MCF 10A (cell line): ENCODE data around the gene HEPACAM. TPM values are rescaled to one million over a fixed set of nuclear protein-coding genes. Genes with fewer than 3 reads are reported as not detected.

Experiments used
- BruUV-seq: library from RNA; stranded (reverse); fragments of 400-500 nt; replicated peaks from 2 replicates; lab custom pipeline; 2021; lab: Mats Ljungman, UMichigan
- CTCF ChIA-PET: fragments of 300-600 bp; sonication (Branson Sonifier 250); formaldehyde crosslinking; extraction: SDS; loops from one replicate; lab custom pipeline; 2021; ENCODE audit warnings: antibody characterized with exemption, inconsistent platforms; lab: Yijun Ruan, JAX
- POLR2A ChIA-PET: fragments of 300-600, 350-650 bp; sonication (Branson Sonifier 250); formaldehyde crosslinking; extraction: SDS; loops from one replicate; lab custom pipeline; 2020; ENCODE audit warnings: antibody characterized with exemption, inconsistent platforms; lab: Yijun Ruan, JAX
- DNase-seq: peaks from one replicate; pipeline ENCODE4 v3.0.0-alpha.2; 2018; ENCODE audit not compliant: unreplicated experiment
- H3K27ac Mint-ChIP-seq: one replicate; pipeline ENCODE4 v1.8.0; 2022; ENCODE audit warnings: mild to moderate bottlenecking, low read depth, mixed read lengths; ENCODE audit not compliant: unreplicated experiment
- H3K27me3 Mint-ChIP-seq: one replicate; pipeline ENCODE4 v1.8.0; 2022; ENCODE audit warnings: mixed read lengths; ENCODE audit not compliant: insufficient read depth, unreplicated experiment
- H3K36me3 Mint-ChIP-seq: one replicate; pipeline ENCODE4 v1.8.0; 2022; ENCODE audit warnings: mild to moderate bottlenecking, moderate library complexity, mixed read lengths; ENCODE audit not compliant: insufficient read depth, unreplicated experiment
- H3K4me1 Mint-ChIP-seq: one replicate; pipeline ENCODE4 v1.8.0; 2022; ENCODE audit warnings: mixed read lengths; ENCODE audit not compliant: insufficient read depth, unreplicated experiment
- H3K4me3 Mint-ChIP-seq: one replicate; pipeline ENCODE4 v1.8.0; 2022; ENCODE audit warnings: mild to moderate bottlenecking, moderate library complexity, mixed read lengths; ENCODE audit not compliant: unreplicated experiment
- H3K9me3 Mint-ChIP-seq: one replicate; pipeline ENCODE4 v1.8.0; 2022; ENCODE audit warnings: mixed read lengths; ENCODE audit not compliant: unreplicated experiment
- intact Hi-C: fragments of 100-400 bp; cut with micrococcal nuclease; formaldehyde crosslinking; loops from 2 replicates; pipeline ENCODE4 v1.14.1; 2022
- total RNA-seq: library from RNA; stranded (reverse); gene quantifications from 2 replicates; pipeline ENCODE4 v1.2.3, GENCODE V29; 2022
- TF ChIP-seq, protein P1 (sequence below): fragments of 200-600 bp; IDR thresholded peaks from one replicate; pipeline ENCODE4 v1.8.0; 2022; ENCODE audit warnings: antibody characterized with exemption, mild to moderate bottlenecking; ENCODE audit not compliant: unreplicated experiment

Gene HEPACAM
- total RNA-seq, 1 experiment from 2014 or later, result not detected

DNA sequence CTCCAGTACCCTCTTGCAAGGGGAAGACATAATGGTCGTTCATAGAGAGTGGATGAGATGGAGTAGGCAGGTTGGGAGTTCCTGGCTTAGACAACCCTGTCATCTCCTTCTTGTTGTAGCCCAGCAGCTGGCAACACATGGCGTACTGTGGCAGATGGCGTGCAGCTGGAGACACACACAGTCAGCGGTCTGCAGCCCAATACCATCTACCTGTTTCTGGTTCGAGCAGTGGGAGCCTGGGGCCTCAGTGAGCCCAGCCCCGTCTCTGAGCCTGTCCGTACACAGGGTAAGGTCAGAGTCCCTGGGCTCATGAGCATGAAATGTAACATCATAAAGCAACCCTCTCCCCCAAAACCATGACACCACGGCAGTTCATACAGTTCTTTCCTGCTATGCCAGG, 61.9 kb downstream of the HEPACAM start:
- ChIA-PET CTCF (interaction anchor here (0.5 to 1.1 kb wide), 4 partner anchors 15 to 301 kb away, joined by 3 to 5 read pairs (median 4); no protein-coding TSS in a partner anchor), POLR2A (no interaction called here)
- no TSS peak for BruUV-seq
- Mint-ChIP-seq H3K4me3 (no peak overlapping the region), H3K4me1 (peaks cover 23% of the 10 kb centered on the region), H3K27ac (no peak overlapping the region), H3K9me3 (no peaks in the 10 kb centered on the region), H3K27me3 (peaks cover 42% of the 10 kb centered on the region), H3K36me3 (no peaks in the 10 kb centered on the region)
- TF ChIP-seq, protein P1, sequence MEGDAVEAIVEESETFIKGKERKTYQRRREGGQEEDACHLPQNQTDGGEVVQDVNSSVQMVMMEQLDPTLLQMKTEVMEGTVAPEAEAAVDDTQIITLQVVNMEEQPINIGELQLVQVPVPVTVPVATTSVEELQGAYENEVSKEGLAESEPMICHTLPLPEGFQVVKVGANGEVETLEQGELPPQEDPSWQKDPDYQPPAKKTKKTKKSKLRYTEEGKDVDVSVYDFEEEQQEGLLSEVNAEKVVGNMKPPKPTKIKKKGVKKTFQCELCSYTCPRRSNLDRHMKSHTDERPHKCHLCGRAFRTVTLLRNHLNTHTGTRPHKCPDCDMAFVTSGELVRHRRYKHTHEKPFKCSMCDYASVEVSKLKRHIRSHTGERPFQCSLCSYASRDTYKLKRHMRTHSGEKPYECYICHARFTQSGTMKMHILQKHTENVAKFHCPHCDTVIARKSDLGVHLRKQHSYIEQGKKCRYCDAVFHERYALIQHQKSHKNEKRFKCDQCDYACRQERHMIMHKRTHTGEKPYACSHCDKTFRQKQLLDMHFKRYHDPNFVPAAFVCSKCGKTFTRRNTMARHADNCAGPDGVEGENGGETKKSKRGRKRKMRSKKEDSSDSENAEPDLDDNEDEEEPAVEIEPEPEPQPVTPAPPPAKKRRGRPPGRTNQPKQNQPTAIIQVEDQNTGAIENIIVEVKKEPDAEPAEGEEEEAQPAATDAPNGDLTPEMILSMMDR, result no peak
- no peak for DNase-seq
- intact Hi-C loops, result no loop called here

DNA sequence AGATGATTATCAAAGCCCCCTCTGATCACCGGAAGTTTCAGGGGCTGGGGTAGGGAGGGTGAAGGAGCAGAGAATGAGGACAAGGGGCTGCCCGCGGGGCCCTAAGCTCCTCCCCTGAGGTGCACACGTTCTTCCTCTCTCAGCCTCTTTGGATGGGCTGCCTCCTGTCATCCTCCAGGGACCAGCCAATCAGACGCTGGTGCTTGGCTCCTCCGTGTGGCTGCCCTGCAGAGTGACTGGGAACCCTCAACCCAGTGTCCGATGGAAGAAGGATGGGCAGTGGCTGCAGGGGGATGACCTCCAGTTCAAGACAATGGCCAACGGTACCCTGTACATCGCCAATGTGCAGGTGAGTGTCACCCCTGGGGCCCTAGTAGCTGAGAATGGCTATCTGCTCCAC, 63.1 kb downstream of the HEPACAM start:
- no peak overlapping the region for H3K4me3 Mint-ChIP-seq
- CTCF ChIA-PET, result interaction anchor here (0.5 kb wide), 1 partner anchor 11 kb away, joined by 3 read pairs; no protein-coding TSS in a partner anchor
- TF ChIP-seq, protein P1, result no peak
- no peaks in the 10 kb centered on the region for H3K36me3 Mint-ChIP-seq
- H3K4me1 Mint-ChIP-seq, result peaks cover 13% of the 10 kb centered on the region
- H3K9me3 Mint-ChIP-seq, result no peaks in the 10 kb centered on the region
- no peak overlapping the region for H3K27ac Mint-ChIP-seq
- no TSS peak for BruUV-seq
- intact Hi-C loops, result no loop called here
- peaks cover 54% of the 10 kb centered on the region for H3K27me3 Mint-ChIP-seq
- POLR2A ChIA-PET, result no interaction called here
- DNase-seq, result no peak

DNA sequence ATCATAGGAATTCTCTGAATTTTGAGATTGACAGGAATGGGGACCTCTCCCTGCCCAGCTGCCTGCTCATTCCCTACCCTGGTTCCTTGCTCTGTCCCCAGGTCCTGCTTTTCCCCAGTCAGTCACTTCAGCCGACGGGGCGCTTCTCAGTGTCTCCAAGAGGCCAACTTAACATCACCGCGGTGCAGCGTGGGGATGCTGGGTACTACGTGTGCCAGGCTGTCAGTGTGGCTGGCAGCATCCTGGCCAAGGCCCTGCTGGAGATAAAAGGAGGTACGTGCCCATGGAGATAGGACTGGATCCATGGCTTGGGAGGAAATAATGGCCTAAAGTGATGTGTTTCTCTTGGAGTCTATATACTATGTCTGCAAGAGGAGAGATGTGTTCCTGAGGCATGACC, 63.6 kb downstream of the HEPACAM start:
- no TSS peak for BruUV-seq
- Mint-ChIP-seq H3K36me3 (no peaks in the 10 kb centered on the region), H3K27me3 (peaks cover 58% of the 10 kb centered on the region), H3K4me1 (peaks cover 8% of the 10 kb centered on the region), H3K4me3 (no peak overlapping the region), H3K9me3 (no peaks in the 10 kb centered on the region), H3K27ac (no peak overlapping the region)
- ChIA-PET CTCF (interaction anchor here (0.5 kb wide), 1 partner anchor 10 kb away, joined by 3 read pairs; no protein-coding TSS in a partner anchor), POLR2A (interaction anchor here (1.5 kb wide), 1 partner anchor 82 kb away, joined by 3 read pairs; the partner anchor contains the start of gene CCDC15)
- intact Hi-C loops, result no loop called here
- TF ChIP-seq, protein P1, result no peak
- DNase-seq, result no peak

DNA sequence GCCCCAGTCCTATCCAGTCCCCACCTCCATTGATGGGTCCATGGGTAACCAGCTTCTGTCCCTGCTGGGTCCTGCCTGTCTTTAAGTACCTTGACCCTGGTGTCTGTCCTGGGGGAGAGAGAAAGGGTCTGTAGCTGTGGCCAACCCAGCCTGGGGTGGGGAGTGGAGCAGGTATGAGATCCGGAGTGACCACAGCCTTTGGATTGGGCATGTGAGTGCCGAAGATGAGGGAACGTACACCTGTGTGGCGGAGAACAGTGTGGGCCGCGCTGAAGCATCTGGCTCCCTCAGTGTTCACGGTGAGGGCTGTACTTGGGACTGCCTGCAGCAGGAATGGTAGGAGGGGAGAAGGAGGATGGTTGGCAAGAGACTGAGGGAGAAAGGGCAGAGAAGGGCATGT, 65.4 kb downstream of the HEPACAM start:
- POLR2A ChIA-PET, result no interaction called here
- Mint-ChIP-seq H3K4me3 (no peak overlapping the region), H3K27me3 (peaks cover 77% of the 10 kb centered on the region), H3K27ac (no peak overlapping the region), H3K36me3 (no peaks in the 10 kb centered on the region), H3K9me3 (no peaks in the 10 kb centered on the region), H3K4me1 (peaks cover 2% of the 10 kb centered on the region)
- CTCF ChIA-PET, result interaction anchor here (0.6 to 1.5 kb wide), 4 partner anchors 24 to 323 kb away, joined by 3 to 4 read pairs (median 4); no protein-coding TSS in a partner anchor
- no peak for DNase-seq
- BruUV-seq, result no TSS peak
- intact Hi-C loops, result no loop called here
- TF ChIP-seq, protein P1, result no peak
